Keratinocyte (primary cell): ENCODE measurements around the gene TMEM132D. TPM values are rescaled to one million over a fixed set of nuclear protein-coding genes. Genes with fewer than 3 reads are reported as not detected.

Experiments
- DNase-seq: peaks from one replicate; pipeline ENCODE4 v3.0.0-alpha.2; 2011; ENCODE audit warnings: low read depth, missing footprints, low spot score
- FAIRE-seq: peaks from 2 replicates; lab custom pipeline; 2011; peaks lifted over from hg19 to GRCh38; lab: Jason Lieb, UNC
- H2AFZ ChIP-seq: 2 replicates; pipeline ENCODE4 v1.6.0; 2012; ENCODE audit warnings: low read length, control low read depth, inconsistent platforms; ENCODE audit not compliant: control insufficient read depth
- H3K27ac ChIP-seq: 2 replicates; pipeline ENCODE4 v1.5.1; 2011; ENCODE audit warnings: low read length; ENCODE audit not compliant: control insufficient read depth, insufficient read depth
- H3K27me3 ChIP-seq: 3 replicates; pipeline ENCODE4 v1.6.0; 2011; ENCODE audit warnings: low read length; ENCODE audit not compliant: control insufficient read depth, insufficient read depth; ENCODE audit errors: extremely low read depth
- H3K36me3 ChIP-seq, 2 experiments: 2 replicates in 1 of 2; 3 replicates in 1 of 2; pipeline ENCODE4 v1.5.1; 2011; ENCODE audit warnings: low read length in 2 of 2, mild to moderate bottlenecking in 1 of 2; ENCODE audit not compliant: control insufficient read depth in 2 of 2, insufficient read depth in 2 of 2; ENCODE audit errors: extremely low read depth in 1 of 2
- H3K4me1 ChIP-seq: 3 replicates; pipeline ENCODE4 v1.5.1; 2011; ENCODE audit warnings: low read length; ENCODE audit not compliant: control insufficient read depth, insufficient read depth; ENCODE audit errors: extremely low read depth
- H3K4me2 ChIP-seq: 3 replicates; pipeline ENCODE4 v1.6.0; 2011; ENCODE audit warnings: low read depth, low read length; ENCODE audit not compliant: control insufficient read depth, insufficient read depth; ENCODE audit errors: extremely low read depth
- H3K4me3 ChIP-seq, 3 experiments: fragments of 200-600 bp in 1 of 3; sonication (generic) in 1 of 3; 2 replicates in 2 of 3; 3 replicates in 1 of 3; pipeline ENCODE4 v1.5.1; 2011 to 2016; ENCODE audit warnings: low read length in 3 of 3, mild to moderate bottlenecking in 3 of 3, control low read depth in 2 of 3, inconsistent platforms in 1 of 3, low read depth in 1 of 3, mixed read lengths in 1 of 3, mixed run types in 1 of 3, moderate library complexity in 1 of 3; ENCODE audit not compliant: control insufficient read depth in 2 of 3, insufficient read depth in 2 of 3; ENCODE audit errors: extremely low read depth in 1 of 3
- H3K79me2 ChIP-seq: 2 replicates; pipeline ENCODE4 v1.6.0; 2012; ENCODE audit warnings: low read length; ENCODE audit not compliant: control insufficient read depth, insufficient read depth
- H3K9ac ChIP-seq: 3 replicates; pipeline ENCODE4 v1.6.0; 2011; ENCODE audit warnings: low read length; ENCODE audit not compliant: control insufficient read depth, insufficient read depth; ENCODE audit errors: extremely low read depth
- H3K9me1 ChIP-seq: 3 replicates; pipeline ENCODE4 v1.6.0; 2011; ENCODE audit warnings: low read length; ENCODE audit not compliant: control insufficient read depth, insufficient read depth; ENCODE audit errors: extremely low read depth
- H3K9me3 ChIP-seq: 2 replicates; pipeline ENCODE4 v1.5.1; 2012; ENCODE audit warnings: low read depth, low read length; ENCODE audit not compliant: control insufficient read depth
- H4K20me1 ChIP-seq: 3 replicates; pipeline ENCODE4 v1.6.0; 2011; ENCODE audit warnings: low read length; ENCODE audit not compliant: control insufficient read depth, insufficient read depth; ENCODE audit errors: extremely low read depth
- CTCF ChIP-seq, 3 experiments: IDR thresholded peaks in 1 of 3; conservative IDR thresholded peaks in 1 of 3; optimal IDR thresholded peaks in 1 of 3; 2 replicates in 2 of 3; 3 replicates in 1 of 3; pipeline versions ENCODE3 to v1.5.1; 2011; ENCODE audit warnings: low read length in 3 of 3, mild to moderate bottlenecking in 3 of 3, moderate library complexity in 2 of 3, control low read depth in 1 of 3, inconsistent platforms in 1 of 3; ENCODE audit not compliant: insufficient read depth in 2 of 3; ENCODE audit errors: extremely low read depth in 1 of 3
- EZH2 ChIP-seq: IDR thresholded peaks from one replicate; pipeline ENCODE4 v1.6.1; 2012; ENCODE audit warnings: inconsistent platforms, mild to moderate bottlenecking, low read length, moderate library complexity
- dilution Hi-C: fragments of 300-500 bp; cut with MboI; formaldehyde crosslinking; loops from one replicate; pipeline ENCODE4 v1.7.0; 2020; ENCODE audit warnings: low sequenced_read_pairs; ENCODE audit not compliant: extremely low pct_ligation_motif_present
- polyA plus RNA-seq, 5 experiments: library from polyadenylated mRNA; depleted of rRNA in 3 of 5; stranded (reverse) in 3 of 5; stranded (forward) in 1 of 5; unstranded in 1 of 5; fragments of >200 nt; gene quantifications; 1 replicate in 1 of 5; 2 replicates in 3 of 5; 3 replicates in 1 of 5; pipeline versions ENCODE4 v1.2.1 to v1.2.3, GENCODE V29; 2011 to 2012; ENCODE audit warnings: missing spikeins in 2 of 5, low read depth in 1 of 5, low replicate concordance in 1 of 5

The TMEM132D gene
- polyA plus RNA-seq, 1 donor (not counting 4 experiments of a cell fraction or from before 2014, with no cell fraction given) = not detected

GRCh38 chr12:129750421-129750820, 153.4 kb downstream of the TMEM132D start:
- no peak for TF ChIP-seq CTCF (optimal IDR thresholded peaks at IDR 0.05 in 1 of 3, IDR thresholded peaks at IDR 0.05 in 1 of 3, conservative IDR thresholded peaks at IDR 0.05 in 1 of 3; ENCODE audit: extremely low read depth in 1 of 3, insufficient read depth in 2 of 3, low read length in 3 of 3)
- TF ChIP-seq EZH2 = no peak
- Histone ChIP-seq H2AFZ (no peak overlapping the region), H3K4me1 (no peaks in the 10 kb centered on the region), H3K4me3 (no peak overlapping the region), H3K9me3 (peaks cover 3% of the 10 kb centered on the region), H3K9ac (no peak overlapping the region), H3K4me2 (no peak overlapping the region), H3K9me1 (no peaks in the 10 kb centered on the region), H4K20me1 (no peaks in the 10 kb centered on the region), H3K79me2 (no peaks in the 10 kb centered on the region), H3K27ac (no peak overlapping the region), H3K36me3 (no peaks in the 10 kb centered on the region), H3K27me3 (no peaks in the 10 kb centered on the region)
- dilution Hi-C loops = no loop called here
- DNase-seq (no peak), FAIRE-seq (no peak)

DNA sequence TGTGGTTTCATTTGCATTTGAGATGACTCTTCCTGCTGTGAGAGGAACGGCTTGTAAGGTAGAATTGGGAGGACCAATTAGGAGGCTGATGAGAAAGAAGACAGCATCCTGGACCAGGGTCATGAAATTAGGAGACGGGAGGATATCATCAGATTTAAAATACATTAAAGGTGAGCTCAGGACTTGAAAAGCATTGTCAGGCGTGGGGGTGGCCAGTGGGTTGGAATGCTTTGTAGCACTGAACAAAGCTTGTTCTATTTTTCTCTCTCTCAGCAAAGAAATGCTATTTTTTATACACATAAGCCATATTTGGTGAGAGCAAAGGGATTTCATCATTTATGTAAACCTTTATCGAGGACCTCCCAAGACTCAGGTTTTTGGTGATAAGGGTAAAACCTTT, 157.5 kb downstream of the TMEM132D start:
- Histone ChIP-seq H3K4me2 (no peak overlapping the region), H3K9me1 (no peaks in the 10 kb centered on the region), H4K20me1 (no peaks in the 10 kb centered on the region), H3K27ac (no peak overlapping the region), H3K36me3 (no peaks in the 10 kb centered on the region), H3K4me3 (no peak overlapping the region), H2AFZ (no peak overlapping the region), H3K9ac (no peak overlapping the region), H3K79me2 (no peaks in the 10 kb centered on the region), H3K27me3 (no peaks in the 10 kb centered on the region), H3K4me1 (no peaks in the 10 kb centered on the region), H3K9me3 (peaks cover 3% of the 10 kb centered on the region)
- DNase-seq = no peak
- FAIRE-seq = no peak
- dilution Hi-C loops = no loop called here
- no peak for TF ChIP-seq CTCF (optimal IDR thresholded peaks at IDR 0.05 in 1 of 3, IDR thresholded peaks at IDR 0.05 in 1 of 3, conservative IDR thresholded peaks at IDR 0.05 in 1 of 3; ENCODE audit: extremely low read depth in 1 of 3, insufficient read depth in 2 of 3, low read length in 3 of 3)
- TF ChIP-seq EZH2 = no peak
